ENCODE measurements around the gene CHST11.

The CHST11 gene

DNA sequence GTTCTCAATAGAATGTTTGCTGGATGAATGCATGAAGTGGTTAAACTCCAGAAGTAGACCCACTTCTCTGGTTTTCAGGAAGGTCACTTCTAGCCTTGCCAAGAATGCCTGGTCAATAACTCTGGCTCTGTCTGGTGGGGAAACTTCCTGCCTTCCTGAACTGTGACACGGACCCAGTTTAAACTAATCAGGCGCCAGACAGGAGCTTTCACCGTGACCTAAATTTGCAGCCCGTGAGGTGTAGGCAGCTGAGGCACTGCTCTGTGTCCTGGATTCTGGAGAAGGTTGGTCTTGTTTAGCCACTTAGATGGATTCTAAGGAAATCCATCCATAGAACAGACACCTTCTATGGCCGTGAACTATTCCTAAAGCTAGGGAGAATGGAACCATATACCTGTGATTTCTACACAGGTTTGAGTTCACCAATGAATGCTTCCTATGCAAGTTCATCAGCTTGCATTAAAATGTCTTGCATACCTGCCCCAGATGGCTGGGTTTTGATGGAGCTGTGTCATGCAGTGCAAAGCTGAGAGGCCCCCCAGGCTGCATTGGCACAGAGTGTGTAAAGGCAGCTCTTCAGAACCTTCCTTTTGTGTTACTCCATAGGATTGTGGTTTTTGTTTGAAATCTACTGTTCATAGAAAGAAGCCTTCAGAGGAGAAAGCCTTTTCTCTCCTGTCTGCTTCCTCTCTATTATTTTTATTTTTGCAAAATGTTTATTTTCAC lies 4.4 kb downstream of the CHST11 start:
- DNase-seq: peak; percentile 28 to 31

- no peak for DNase-seq
Observed at GRCh38 chr12:104462325-104462724, 5.6 kb downstream of the CHST11 start.

DNA sequence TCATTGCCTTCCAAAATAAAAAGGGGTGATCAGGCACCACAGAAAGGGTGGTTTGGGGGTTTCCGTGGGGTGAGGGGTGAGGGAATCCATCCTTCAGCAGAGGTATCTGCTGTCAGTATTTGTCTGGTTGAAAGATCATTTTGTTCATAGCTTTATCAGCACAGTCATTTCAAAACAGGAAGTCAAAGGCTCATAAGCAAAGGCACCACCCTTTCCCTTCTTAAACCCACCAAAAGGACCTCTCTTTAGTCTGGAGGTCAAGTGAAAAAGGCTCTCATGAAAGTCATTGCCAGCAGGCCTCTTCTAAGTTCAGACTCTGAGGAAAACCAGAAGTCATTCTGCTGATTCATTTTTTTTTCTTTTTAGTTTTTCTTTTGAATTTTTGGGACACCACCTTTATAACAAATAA lies 6.2 kb downstream of the CHST11 start:
- peak; percentile 44 to 49 for DNase-seq

DNA sequence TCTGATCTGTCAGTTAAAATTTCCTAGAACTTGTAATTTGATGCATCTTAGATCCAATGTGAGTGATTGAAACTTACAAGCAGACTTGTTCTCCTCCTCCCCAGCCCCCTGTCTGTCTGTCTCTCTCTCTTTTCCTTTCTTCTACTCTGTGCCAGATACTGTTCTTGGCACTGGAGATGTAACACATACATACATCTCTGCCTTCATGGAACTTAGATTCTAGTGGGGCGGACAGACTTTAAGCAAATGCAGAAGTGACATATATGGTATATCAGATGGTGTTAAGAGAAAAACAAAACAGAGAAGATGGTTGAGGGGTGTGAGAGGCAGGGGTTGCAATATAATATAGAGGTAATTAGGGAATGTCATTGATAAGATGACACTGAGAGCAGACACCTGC lies 6.6 kb downstream of the CHST11 start:
- no peak for DNase-seq

DNA sequence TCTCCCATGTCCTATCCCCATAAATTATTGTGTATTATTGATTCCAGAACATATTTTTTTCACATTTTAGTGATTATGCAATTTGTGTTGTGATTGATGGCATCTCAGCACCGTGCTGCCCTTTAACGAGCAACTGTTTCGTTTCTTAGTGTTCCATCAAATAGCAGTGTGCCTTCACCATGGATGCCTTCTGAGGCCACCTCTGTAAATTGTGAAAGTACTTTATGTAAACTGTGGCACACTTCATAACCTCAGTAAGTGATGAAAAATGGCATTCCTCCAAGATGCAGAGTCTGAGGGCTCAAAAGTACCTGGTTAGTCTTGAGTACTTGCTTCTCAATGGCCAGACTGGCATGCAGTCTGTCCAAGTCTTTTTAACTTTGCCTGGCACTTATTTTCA lies 8.2 kb downstream of the CHST11 start:
- DNase-seq: no peak

GRCh38 chr12:104466709-104467345 lies 10.1 kb downstream of the CHST11 start:
- DNase-seq: no peak

- DNase-seq: peak in 1 of 2 experiments; percentile 34
Observed at GRCh38 chr12:104467346-104467837, 10.6 kb downstream of the CHST11 start.

DNA sequence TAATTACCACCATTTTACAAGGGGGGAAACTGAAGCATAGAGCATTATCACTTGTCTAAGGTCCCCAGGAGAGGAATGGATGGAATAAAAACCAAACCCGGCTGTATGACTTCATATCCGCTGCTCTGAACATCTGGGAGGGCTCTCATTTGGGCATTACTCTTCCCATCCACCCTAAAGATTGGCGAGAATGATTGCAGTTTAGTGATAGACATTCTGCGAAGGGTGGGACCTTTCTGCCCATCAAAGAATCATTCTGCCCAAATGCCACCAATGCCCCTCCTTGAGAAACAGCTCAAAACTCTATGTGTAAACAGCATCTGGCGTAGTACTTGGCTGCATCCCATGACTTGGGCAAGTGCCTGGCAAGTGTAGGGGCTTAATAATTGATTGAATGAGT lies 11.6 kb downstream of the CHST11 start:
- DNase-seq: no peak

- DNase-seq: no peak
Observed at GRCh38 chr12:104469066-104469465, 12.3 kb downstream of the CHST11 start.

DNA sequence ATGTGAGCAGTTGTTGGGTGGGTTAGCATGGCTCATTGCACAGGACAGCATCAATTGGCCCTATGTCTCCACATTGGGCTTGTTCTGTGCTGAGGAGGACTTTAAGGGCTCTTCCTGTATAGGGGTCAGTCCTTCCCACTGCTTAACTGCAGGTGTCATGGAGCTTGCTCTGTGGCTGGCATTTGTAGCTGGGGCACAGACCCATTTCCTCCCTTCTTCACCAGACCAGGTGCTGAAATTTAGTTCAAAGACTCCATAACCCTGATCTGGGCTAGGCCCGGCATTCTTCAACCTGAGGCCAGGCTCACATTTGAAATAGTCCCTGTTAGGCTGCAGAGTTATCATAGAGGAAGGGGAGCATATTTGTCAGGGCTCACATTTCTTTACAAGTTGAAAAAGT lies 12.8 kb downstream of the CHST11 start:
- no peak for DNase-seq

DNA sequence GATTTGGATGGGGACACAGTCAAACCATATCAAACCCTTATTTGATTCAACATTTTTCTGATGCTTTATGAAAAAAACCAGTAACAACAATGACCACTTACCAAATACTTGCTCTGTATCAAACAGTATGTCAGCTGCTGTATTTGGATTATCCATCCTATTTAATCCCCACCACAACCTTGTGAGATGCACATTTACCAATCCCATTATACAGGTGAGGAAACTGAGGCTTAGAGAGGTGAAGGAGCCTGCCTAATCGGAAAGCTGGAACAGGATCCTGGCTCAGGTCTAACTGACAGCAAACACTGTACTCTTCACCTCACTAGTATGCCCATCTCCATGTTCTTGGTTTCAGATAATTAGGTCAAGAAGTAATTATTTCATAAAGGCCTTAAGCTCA lies 13.8 kb downstream of the CHST11 start:
- DNase-seq: no peak

GRCh38 chr12:104471336-104471735 lies 14.6 kb downstream of the CHST11 start:
- no peak for DNase-seq

DNA sequence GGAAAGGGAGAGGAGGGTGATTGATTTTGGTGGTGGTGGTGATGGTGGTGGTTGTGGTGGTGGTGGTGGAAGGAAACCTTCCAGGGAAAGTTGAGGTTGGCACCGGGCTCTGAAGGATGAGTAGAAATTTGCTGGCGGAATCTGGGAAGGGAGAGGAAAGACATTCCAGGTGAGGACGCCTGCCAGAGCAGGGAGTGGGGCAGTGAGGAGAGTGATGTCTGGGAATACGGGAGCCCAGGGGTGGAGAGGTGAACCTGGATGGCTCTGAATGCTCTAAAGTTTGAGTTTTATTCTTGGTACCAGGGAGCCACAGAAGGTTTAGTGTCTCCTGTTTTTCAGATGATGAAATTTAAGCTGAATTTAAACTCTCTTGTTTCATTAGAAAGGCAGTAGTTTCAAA lies 16.0 kb downstream of the CHST11 start:
- no peak for DNase-seq

GRCh38 chr12:104473374-104473983 lies 16.7 kb downstream of the CHST11 start:
- no peak for DNase-seq

- DNase-seq: no peak
Observed at GRCh38 chr12:104475271-104475670, 18.5 kb downstream of the CHST11 start.

DNA sequence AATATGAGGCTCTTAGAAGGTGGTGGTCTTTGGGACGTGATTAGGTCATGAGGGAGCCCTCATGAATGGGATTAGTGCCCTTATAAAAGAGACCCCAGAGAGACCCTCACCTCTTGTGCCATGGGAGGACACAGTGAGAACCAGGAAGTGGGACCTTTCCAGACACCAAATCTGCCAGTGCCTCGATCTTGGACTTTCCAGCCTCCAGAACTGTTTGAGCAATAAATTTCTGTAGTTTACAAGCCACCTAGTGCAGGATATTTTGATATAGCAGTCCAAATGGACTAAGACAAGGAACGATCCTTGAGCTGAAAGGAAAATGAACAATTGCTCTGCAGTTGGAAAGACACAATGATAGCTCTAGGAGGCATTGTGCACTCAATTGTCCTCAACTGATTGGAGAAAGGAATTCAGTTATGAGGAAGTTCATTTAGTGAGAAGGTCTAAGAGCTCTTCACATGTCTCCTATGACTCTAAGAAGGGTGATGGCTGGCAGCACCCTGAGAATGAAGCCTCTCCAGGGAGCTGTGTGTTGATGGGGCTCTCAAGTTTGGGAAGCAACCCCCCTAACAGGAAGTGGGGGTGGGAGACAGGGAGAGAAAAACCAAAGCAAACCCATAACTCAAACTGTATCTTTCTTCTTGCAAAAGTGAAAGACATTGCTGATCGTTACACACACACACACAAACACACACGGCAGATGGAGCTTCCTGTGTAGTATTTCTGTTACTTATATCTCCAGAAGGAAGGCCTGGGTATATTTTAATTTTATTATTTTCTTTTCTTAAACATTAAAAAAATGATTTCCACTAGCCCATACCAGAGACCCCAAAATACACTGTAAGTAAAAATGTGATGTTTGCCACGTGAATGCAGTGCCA lies 21.0 kb downstream of the CHST11 start:
- DNase-seq: peak; percentile 55 to 58

DNA sequence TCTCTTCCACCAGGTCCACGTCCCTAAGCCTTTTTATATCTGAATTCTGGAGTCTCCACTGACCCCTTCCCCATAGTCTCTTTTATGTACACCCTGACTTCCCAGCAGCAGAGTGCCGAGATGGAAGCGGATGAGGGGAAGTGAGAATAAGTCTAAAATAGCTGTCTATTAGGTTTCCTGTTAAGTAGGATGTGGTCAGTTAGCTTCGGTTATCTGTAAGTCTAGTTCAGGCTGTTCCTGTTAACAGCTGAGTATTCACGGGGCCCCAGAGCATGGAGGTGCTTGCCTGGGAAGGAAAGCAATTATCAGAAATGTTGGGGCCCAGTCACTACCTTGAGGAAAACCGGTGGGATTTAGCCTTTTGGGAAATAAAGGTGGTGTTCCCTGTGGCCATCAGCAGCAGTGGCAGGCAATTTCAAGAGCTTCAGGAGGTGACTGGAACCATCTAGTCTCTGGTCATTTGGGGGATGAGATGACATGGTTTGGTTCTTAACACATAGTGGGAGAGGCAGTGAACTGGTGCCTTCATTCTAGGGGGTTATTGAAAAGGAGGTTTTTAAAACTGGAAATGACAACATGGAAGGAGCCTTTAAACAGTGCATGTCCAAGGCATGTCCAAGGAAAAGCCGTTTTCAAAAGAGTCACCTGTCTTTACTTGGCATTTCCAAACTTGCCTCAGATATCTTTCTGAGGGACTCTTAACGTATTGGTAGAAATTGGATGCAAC lies 21.8 kb downstream of the CHST11 start:
- DNase-seq: peak; percentile 78 to 89

DNA sequence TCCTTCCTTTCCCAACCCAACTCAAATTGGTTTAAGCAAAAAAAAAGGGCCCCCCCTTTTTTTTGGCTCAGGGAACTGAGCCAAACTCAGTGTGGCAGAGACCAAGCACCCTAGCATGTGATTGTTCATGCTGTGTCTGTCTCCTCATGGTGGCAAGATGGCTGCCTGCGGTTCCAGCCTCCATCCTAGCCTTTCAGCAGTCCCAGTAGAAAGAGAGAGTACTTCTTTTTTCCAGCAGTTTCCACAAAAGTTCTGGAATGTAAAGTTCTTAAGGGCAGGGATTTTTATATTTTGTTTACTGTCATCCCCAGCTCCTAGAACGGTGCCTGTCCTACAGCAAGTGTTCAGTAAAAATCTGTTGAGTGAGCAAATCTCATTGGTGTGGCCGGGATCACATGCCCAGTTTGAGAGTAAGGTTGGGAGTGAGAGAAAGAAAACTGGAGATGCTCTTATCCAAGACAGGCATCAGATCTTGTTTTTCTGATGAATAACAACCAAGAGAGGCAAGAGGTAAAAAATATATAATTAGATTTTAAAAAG lies 22.4 kb downstream of the CHST11 start:
- no peak for DNase-seq

- no peak for DNase-seq
Observed at GRCh38 chr12:104480012-104480411, 23.3 kb downstream of the CHST11 start.

DNA sequence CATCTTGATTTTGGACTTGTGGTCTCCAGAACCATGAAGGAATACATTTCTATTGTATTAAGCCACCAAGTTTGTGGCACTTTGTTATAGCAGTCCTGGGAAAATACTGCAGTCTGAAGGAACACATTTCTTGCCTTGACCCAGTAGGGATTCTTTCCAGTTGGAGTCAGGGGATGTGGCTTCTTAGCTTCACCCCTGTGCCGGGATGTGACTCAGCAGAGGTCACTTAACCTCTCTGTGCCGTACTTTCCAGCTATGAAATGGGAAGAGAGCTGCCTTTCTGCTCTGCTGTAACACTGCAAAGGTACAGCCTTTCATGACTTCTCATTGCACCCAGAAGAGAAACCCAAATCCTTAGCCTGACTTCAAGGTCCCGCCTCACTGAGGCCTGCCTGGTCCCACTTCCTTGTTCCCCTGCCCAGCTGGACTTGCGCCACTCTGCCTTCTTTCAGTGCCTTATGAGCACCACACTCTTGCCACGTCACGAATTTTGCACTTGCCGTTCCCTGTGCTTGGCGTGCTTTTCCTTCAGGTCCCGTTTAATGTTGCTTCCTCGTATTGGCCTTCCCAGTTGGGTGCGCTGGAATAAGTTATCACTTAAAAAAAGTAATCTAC lies 24.2 kb downstream of the CHST11 start:
- DNase-seq: no peak

DNA sequence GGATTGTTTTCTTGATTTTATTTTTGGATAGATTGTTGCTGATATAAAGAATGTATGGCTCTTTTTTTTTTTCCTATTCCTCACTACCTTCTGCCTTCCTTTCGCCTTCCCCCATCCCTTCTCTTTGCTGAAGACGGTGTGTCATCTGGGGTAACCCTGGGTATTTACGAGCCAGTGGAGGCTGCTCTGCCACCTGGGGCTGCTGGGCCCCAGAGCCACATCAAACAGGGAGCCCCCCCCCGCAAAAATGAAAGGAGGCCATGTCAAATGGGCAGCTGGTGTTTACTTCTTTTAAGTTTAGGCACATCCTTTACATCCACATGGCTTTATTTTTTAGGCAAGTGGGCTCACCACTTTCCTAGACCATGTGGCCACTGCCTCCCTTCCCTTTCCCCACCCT lies 25.4 kb downstream of the CHST11 start:
- no peak for DNase-seq

GRCh38 chr12:104482748-104483147 lies 26.0 kb downstream of the CHST11 start:
- no peak for DNase-seq
